ENCODE data around the gene CD180.

Gene CD180

GRCh38 chr5:67196537-67197059 is at the start of gene CD180:
Gene CD180 (minus strand): TSS chr5:67196799. CDS start chr5:67196641, 158 bp downstream.
- no peak for DNase-seq (ENCODE audit: low read depth)

- DNase-seq (ENCODE audit: low read depth): no peak
These were observed 49.5 kb upstream of the CD180 start for GRCh38 chr5:67246108-67246507.

- DNase-seq (ENCODE audit: low read depth): no peak
These were observed 48.8 kb upstream of the CD180 start for GRCh38 chr5:67245259-67245846.

- DNase-seq (ENCODE audit: low read depth): no peak
These were observed 47.8 kb upstream of the CD180 start for GRCh38 chr5:67244345-67244793.

GRCh38 chr5:67243944-67244343 is 47.3 kb upstream of the CD180 start:
- no peak for DNase-seq (ENCODE audit: low read depth)

GRCh38 chr5:67243349-67243748 is 46.8 kb upstream of the CD180 start:
- DNase-seq (ENCODE audit: low read depth): no peak

GRCh38 chr5:67241326-67241725 is 44.7 kb upstream of the CD180 start:
- DNase-seq (ENCODE audit: low read depth): no peak

- no peak for DNase-seq (ENCODE audit: low read depth)
These were observed 44.2 kb upstream of the CD180 start for GRCh38 chr5:67240846-67241245.

- no peak for DNase-seq (ENCODE audit: low read depth)
These were observed 43.5 kb upstream of the CD180 start for GRCh38 chr5:67240065-67240464.

- DNase-seq (ENCODE audit: low read depth): no peak
These were observed 41.6 kb upstream of the CD180 start for GRCh38 chr5:67238191-67238590.

GRCh38 chr5:67235399-67236110 is 39.0 kb upstream of the CD180 start:
- no peak for DNase-seq (ENCODE audit: low read depth)

- DNase-seq (ENCODE audit: low read depth): peak; percentile 45
These were observed 38.1 kb upstream of the CD180 start for GRCh38 chr5:67234671-67235176.

GRCh38 chr5:67233075-67233474 is 36.5 kb upstream of the CD180 start:
- DNase-seq (ENCODE audit: low read depth): no peak

GRCh38 chr5:67223211-67223610 is 26.6 kb upstream of the CD180 start:
- DNase-seq (ENCODE audit: low read depth): no peak

GRCh38 chr5:67222243-67223025 is 25.8 kb upstream of the CD180 start:
- DNase-seq (ENCODE audit: low read depth): no peak

- no peak for DNase-seq (ENCODE audit: low read depth)
These were observed 25.1 kb upstream of the CD180 start for GRCh38 chr5:67221487-67222242.

- DNase-seq (ENCODE audit: low read depth): no peak
These were observed 20.0 kb upstream of the CD180 start for GRCh38 chr5:67216564-67216963.

- DNase-seq (ENCODE audit: low read depth): no peak
These were observed 19.2 kb upstream of the CD180 start for GRCh38 chr5:67215519-67216471.

GRCh38 chr5:67214707-67215447 is 18.3 kb upstream of the CD180 start:
- no peak for DNase-seq (ENCODE audit: low read depth)

GRCh38 chr5:67214036-67214435 is 17.4 kb upstream of the CD180 start:
- DNase-seq (ENCODE audit: low read depth): no peak

All from non-pigmented ciliary epithelial cell (primary cell).